ENCODE data around the gene ATP4A.

Gene ATP4A

DNA sequence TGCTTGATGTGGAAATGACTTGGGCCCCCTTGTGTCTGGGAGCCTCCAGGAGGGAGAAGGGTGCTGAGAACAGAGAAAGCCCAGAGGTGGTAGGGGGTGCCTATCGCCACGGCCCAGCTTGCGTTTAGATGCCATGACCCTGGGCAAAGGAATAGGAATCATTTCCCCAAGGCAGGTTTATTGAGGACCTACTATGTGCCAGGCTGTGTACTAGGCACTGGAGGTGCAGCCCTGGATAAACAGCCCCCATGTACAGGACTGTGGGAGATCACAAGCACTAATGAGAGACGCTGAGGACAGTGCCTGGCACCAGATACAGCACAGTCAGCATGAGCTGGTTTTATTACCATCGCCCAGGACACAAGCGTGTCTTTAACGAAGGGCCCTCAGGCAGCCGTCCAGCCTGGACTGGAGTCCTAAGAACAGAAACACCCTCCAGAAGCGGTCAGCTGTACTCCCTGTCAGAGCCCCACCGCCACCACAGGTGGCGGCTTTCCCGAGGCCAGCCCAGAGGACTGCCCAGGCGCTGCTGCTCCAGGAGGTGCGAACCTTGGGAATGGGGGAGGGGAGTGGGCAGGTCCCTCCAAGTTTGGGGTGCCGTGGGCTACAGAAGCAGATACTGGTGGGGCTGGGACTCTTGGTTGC, 13.5 kb downstream of the ATP4A start:
- no peak for FAIRE-seq
- DNase-seq (ENCODE audit: low spot score) = no peak

DNA sequence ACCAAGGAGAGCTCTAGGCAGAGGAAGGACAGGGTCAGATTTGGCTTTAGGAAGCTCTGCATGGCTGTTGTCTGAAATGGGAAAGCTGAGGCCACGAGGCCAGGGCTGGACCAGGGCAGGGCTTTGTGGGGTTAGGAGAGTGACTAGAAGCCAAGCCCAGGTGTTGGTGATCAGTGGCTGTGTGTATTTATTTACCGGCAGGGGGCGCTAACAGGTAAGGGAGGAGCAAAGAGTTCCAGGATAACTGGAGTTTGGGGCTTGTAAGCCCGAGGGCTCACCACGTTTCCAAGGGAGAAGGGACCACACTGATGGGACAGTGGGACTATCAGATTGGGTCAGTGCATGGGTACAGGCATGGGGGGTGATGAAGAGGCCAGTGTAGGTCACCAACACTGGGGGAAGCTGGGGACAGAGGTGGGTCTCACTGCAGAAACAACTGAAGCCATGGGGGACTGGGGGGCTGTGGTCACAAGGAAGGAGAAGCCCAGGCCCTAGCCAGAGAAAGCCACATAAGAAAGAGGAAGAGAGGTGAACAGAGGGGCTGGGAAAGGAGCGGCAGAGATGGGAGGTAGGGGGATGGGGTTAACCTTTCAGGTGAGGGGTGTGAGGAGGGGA, 14.2 kb downstream of the ATP4A start:
- DNase-seq (ENCODE audit: low spot score) = peak; percentile 80
- FAIRE-seq = no peak

DNA sequence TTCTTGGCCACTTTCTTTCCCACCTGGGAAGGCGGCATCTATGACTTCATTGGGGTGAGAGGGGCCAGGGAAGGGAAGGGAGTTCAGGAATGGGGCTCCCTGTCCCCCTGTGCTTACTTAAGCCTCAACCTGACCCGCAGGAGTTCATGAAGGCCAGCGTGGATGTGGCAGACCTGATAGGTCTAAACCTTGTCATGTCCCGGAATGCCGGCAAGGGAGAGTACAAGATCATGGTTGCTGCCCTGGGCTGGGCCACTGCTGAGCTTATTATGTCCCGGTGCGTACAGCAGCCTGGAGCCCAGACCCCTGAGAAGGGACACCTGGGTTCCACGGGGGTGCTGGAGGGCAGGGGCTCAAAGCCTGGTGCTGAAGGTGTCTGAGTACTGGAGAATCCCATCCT, 16.9 kb downstream of the ATP4A start:
- FAIRE-seq (no peak), DNase-seq (ENCODE audit: low spot score) (no peak)

DNA sequence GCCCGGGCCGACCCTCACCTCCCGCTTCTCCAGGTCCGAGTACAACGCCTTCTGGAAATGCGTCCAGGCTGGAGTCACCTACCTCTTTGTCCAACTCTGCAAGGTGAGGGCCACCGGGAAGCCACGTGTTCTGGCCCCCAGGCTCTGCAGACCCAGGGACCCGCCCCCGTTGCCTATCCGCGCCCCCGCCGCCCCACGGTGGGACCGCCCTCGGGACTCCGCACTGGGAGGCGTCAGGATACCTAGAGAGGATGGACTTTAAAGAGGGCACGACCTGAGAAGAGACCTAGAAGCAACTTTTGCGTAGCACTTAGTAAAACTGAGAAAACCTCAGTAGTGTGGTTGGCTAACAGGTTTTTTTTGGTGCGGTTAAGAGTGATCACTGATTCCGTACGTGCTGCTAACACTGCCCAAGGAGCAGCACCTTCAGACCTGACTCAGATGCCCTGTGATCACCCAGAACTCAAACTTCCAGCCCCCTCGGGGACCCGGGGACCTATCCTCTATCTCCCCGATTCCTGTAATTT, 17.5 kb downstream of the ATP4A start:
- FAIRE-seq (no peak), DNase-seq (ENCODE audit: low spot score) (peak; percentile 72)

DNA sequence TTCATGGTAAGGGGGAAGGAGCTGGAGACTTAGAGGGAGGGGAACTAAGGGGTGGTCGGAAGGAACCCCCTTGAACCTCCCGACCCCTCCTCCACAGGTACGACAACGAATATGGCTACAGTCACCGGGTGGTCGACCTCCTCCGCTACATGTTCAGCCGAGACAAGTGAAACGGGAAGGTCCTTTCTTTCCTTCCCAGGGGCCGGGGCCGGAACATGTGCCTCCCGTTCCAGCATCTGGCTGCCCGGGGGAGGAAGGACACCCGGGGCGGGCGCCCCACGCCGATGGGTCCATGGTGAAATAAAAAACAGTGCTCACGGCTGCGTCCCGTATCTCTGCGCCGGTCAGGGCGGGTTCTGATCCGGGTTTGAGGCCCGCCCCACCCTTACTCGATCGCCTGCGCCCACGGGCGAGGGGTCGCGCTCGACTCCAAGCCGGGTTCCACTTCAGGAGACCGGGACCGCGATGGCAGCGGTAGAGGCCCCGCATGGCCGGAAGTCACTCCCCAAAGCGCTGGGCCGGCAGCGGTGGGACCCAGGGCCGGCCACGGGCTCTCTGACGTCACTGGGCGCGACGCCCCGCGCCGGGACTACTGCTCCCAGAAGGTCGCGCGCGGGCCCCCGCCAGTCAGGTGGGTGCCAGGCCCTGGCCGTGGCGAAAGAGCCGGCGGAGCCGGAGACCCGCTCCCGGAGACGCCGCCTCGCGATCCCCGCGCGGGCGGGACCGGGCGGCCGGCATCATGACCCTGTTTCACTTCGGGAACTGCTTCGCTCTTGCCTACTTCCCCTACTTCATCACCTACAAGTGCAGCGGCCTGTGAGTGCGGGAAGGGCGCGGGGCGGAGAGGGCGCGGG, 18.2 kb downstream of the ATP4A start, which contains the start of gene TMEM147:
Gene TMEM147, plus strand, starts transcription at position 626 of the 854 bp plus-strand sequence. Its CDS starts 114 bp downstream, at position 740.
- no peak for FAIRE-seq

DNA sequence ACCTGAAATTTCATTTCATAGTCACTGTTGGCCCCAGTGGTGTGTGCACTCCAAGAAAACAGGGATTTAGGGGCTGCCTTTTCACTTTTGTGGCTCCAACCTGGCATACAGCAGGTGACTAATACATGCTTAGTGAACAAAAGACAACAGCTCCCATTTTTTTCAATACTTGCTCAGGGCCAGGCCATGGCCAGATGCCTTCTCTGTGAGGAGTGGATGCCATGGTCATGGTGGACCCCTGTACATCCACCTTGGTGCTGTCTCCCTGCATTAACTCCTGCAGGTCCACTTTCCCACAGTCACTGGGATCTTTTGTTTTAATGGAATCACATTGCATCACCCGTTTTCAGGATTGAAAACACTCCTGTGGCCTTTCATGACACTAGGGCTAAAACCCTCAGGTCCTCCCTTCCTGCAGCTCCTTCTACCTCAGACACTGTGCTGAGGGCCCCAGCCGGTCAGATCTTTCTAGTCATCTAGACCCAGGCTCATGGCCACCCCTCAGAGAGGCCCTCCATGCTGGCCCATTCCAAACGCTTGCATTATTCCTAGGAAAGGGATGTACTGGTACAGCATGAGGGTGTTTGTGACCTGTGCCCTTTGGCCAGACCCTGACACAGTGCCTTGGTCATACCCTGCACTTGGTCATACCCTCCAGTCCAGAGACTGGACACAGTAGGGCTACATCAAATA, 19.2 kb downstream of the ATP4A start:
- no peak for FAIRE-seq

More for the DNA sequence above, 18.2 kb downstream of the ATP4A start, which contains the start of gene TMEM147:
- peak; percentile 99 for DNase-seq (ENCODE audit: low spot score)

DNA sequence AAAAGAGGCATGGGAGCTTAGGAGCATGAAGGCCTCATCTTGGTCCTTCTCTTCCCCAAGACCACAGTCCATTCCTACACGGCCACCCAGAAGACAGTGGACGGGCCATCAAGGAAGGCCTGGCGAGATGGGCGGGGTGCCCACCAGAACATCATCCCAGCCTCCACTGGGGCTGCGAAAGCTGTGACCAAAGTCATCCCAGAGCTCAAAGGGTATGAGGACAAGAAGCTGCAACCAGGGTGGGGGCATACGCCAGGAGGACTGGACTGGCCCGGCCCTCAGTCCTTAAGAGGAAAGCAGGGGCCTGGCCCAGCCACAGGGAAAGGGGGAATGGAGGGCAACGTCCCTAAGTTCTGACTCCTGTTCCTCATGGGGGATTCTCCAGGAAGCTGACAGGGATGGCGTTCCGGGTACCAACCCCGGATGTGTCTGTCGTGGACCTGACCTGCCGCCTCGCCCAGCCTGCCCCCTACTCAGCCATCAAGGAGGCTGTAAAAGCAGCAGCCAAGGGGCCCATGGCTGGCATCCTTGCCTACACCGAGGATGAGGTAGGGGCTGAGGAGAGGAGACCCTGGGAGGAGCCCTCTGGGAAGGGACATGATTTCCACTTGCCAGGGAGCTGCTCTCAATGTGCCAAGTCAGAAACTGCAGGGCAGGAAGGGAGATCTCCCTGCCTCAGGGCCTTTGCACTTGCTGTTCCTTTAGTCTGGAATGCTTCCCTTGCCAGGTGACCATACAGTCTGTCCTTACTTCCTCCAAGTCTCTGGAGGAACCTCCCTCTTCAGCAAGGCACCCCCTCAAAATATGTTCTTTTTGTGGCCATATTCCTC, 20.0 kb downstream of the ATP4A start:
- DNase-seq (ENCODE audit: low spot score) (no peak), FAIRE-seq (no peak)

More for the DNA sequence above, 19.2 kb downstream of the ATP4A start:
- no peak for DNase-seq (ENCODE audit: low spot score)

DNA sequence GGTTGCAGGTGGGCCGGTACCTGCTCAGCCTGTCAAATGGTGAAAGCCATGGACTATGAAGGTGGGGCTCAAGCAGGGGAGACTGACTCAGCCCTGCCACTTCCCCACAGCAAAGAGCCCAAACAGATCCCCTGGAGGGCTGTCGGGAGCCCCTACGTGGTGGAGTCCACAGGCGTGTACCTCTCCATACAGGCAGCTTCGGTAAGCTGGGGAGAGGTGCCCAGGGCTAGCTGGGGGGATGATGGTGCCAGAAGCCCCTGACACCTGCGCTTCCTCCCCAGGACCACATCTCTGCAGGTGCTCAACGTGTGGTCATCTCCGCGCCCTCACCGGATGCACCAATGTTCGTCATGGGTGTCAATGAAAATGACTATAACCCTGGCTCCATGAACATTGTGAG, 21.2 kb downstream of the ATP4A start:
- DNase-seq (ENCODE audit: low spot score) = no peak
- FAIRE-seq = no peak

DNA sequence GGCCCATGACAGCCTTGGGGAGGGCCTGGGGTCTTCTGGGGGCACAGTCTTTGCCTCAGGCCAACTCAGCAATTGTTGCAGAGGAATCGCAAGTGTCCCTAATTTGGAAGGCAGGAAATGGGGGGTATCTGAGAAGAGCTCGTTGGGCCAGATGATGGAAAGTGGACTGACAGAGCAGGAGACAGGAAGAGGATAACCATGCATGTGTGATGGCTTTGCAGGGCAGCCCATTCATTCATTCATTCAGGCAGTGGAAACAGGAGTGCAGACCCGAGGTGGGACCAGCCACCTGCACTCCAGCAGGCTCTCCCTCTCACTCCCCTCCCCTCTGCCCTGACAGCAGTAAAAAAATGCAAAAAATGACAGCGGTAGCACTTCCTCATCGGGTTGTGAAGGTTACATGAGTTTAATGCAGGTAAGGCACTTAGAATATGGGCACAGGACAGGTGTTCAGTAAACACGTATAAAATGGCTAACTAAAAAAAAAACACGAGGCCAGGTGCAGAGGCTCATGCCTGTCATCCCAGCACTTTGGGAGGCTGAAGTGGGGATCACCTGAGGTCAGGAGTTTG, 23.0 kb downstream of the ATP4A start:
- FAIRE-seq (no peak), DNase-seq (ENCODE audit: low spot score) (no peak)

DNA sequence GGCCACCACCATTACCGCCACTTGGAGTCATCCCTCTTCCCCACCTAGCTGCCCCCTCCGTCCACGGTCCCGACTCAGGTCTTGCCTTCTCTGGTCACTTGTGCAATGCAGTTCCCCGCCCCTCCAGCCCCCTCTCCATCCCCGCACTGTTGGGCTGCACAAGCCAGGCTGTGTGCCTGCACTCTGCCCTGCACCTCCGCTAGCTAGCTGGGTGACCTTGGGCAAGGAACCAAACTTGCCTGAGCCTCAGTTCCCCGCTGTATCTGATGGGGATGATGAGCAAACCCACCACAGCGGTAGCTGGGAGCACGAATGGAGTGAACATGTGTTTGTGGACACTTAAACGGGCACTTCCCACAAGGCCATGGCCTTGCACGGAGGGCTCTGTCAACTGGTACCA, 23.6 kb downstream of the ATP4A start:
- DNase-seq (ENCODE audit: low spot score) = no peak
- no peak for FAIRE-seq

DNA sequence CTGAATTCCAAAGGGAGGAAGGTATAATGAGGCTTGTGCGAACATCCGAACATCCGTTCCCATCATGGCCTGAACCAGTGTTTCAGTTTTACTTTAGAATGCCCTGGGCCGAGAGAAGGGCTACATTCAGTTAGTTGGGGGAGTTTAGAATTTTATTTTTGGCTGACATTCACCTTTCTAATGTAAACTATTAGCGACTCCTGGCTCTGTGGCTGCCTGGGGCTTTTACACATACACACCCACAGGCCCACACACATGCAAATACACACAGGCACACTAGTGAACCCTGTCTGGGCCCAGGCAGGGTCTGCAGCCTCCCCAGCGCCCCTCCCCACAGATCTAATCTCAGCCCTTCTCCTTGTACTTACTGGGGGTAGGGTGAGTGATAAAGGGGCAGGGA, 24.1 kb downstream of the ATP4A start:
- FAIRE-seq (no peak), DNase-seq (ENCODE audit: low spot score) (no peak)

DNA sequence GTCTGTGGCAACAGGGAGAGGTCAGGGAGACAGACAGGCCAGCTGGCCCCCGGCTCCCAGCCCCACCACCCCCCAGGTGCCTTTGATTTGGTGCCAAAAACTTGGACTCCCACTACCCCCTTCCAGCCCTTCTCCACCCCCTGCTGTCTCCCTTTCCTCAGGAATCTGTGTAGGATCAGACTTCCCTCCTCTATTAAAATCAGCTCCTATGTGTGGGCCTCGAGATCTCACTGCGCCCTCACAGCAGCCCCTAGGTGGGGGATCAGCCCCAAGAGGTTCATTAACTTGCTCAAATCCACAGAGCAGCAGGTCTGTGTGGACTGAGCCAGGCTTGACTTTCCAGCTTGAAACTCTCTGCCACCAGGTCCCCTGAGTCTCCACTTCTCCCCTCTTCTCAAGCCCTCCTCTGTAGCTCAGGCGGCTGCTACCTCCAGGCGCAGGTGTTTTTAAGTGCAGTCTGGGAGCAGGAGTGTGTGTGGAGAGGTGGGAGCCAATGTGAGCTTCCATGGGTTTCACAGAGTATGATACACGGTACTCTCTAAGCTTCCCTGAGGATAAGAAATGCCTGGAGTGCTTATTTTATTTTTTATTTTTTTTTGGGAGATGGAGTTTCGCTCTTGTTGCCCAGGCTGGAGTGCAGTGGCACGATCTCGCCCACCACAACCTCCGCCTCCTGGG, 28.5 kb downstream of the ATP4A start:
- DNase-seq (ENCODE audit: low spot score) (no peak), FAIRE-seq (no peak)

DNA sequence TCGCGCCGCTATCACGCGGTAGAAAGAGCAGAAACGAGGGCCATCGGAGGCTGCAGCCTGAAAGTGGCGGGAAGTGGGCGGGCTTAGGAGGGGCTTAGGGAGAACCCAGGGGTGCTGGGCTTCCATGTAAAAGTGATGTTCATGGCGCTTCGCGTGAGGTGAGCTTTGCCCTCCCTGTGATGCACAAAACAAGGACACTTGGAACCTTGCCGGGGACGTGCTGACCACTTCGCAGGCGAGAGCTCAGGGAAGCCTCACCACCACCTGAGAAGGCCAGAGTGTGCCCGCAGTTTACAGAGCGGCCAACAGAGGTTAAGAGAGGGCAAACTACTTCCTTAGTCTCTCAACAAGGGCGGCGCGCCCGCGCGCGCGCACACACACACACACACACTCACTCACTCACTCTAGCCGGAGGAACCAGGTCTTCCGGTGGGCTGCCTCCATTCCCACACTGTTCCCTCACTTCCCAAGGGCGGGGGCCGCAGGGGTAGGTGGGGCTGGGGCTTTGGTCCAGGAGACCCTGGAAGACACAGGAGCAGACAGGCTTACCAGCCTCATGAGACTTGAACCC, 29.6 kb downstream of the ATP4A start:
- FAIRE-seq = no peak
- DNase-seq (ENCODE audit: low spot score) = no peak

DNA sequence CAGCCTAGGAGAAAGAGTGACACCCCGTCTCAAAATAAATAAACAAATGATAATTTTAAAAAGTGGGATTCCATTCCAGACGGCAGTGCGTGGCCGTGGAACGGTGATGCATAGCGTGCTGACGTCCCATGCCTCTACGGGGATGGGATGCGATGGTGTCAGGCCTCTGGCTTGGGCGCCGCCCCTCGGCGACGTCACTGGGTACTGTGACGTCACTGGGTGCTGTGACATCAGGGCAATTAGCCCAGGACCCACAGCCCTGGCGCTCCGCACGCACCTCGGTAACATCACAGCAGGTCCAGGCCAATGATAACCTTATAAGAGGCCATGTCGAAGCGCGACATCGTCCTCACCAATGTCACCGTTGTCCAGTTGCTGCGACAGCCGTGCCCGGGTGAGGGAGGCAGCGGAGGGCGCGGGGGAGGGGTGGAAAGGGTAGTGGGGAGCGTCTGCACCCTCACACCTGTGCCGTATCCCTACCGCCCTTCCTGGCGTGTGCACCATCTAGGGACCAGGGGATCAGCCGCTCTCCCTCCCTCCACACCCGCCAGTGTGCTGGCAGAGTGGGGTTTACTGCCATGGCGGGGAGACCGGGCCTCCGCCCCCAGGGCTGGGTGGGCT, 30.1 kb downstream of the ATP4A start, which contains the start of gene GAPDHS:
Gene GAPDHS, plus strand, starts transcription at position 256 of the 621 bp plus-strand sequence. Its CDS starts 72 bp downstream, at position 328.
- no peak for FAIRE-seq

DNA sequence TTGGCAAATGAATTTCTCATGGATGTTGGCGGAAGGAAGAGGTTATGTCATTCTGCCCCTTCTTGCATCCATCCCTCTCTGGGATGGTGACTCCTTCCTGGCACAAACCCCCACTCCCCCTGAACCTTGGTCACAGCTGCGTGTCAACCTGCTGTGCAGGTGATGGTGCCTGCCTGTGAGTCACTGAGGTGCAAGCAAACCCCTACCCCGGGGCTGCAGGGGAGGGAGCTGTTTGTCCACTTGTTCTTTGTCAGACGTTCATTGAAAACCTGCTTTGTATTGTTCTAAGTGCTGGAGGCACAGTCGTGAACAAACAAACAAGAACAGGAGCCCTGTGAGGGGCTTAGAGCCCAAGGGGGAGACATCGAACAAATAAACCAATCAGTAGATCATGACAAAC, 32.2 kb downstream of the ATP4A start:
- peak; percentile 27 for FAIRE-seq
- DNase-seq (ENCODE audit: low spot score) = no peak

More for the DNA sequence above, 30.1 kb downstream of the ATP4A start, which contains the start of gene GAPDHS:
- DNase-seq (ENCODE audit: low spot score) = no peak

DNA sequence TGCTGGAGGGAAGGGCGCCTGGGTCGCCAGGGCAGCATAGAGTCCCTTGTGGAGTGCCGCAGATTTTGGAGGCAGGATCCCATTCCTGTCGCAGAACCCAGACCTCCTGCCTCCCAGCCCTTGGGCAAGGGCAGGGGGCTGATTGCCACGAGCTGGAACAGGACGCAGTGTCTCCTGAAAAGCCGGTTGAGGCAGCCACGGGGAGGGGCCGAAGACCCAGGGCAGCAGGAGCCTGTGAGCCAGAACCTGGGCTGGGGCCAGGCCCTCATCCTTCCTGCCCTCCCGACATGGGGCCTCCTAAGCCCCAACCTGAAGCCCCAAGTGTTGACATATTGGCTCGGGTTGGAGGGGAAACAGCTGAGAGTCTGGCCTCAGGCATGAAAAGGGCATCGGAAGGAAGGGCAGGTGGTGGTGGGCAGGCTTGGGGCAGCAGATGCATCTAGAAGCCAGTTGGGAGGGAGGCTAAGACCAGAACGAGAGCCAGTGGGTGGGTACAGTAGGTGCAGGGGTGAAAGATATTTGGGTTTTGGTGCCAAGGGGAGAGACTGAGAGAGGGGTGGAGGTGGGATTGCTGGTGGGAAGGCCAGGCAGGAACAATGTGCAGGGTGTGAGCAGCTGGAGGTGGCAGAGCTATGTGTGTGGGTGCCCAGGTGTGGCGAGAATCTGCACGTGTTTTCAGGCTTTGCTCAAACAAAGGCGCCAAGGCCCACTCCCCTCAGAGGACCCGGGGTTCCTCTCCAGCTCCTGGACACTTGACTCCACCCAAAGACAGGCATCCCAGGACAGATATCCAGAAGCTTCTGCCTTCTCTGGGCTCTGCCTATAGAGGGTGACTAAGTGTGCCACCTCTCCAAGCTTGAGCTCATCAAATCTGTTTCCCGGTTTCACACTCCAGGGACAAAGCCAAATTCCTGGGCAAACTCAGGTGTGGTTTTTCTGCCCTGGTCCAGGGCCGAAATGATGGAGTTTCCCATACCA, 33.9 kb downstream of the ATP4A start:
- DNase-seq (ENCODE audit: low spot score) (no peak), FAIRE-seq (no peak)

Data from urothelium cell line (cell line).